Breast epithelium (tissue), 4 donors: ENCODE data around the gene PPM1A. TPM values are rescaled to one million over a fixed set of nuclear protein-coding genes. Genes with fewer than 3 reads are reported as not detected.

Experiments
- DNase-seq, 2 donors: peaks; one replicate each; pipeline ENCODE4 v3.0.0-alpha.2; 2019; ENCODE audit warnings: low spot score in 2 of 2
- H3K27ac ChIP-seq, 2 donors: fragments of 200-600 bp; sonication (generic) in 1 of 2; one replicate each; pipeline ENCODE4 v1.5.1; 2016 to 2019; ENCODE audit warnings: mild to moderate bottlenecking in 1 of 2
- H3K27me3 ChIP-seq, 2 donors: fragments of 200-600 bp; sonication (generic) in 1 of 2; one replicate each; pipeline versions ENCODE4 v1.5.1 to v1.6.0; 2017 to 2019; ENCODE audit warnings: control low read depth in 1 of 2, mild to moderate bottlenecking in 1 of 2
- H3K36me3 ChIP-seq: fragments of 200-600 bp; one replicate; pipeline ENCODE4 v1.5.1; 2019
- H3K4me1 ChIP-seq, 2 donors: fragments of 200-600 bp; sonication (generic); one replicate each; pipeline ENCODE4 v1.5.1; 2016 to 2019; ENCODE audit warnings: control low read depth in 1 of 2
- H3K4me3 ChIP-seq, 3 donors: fragments of 200-600 bp; sonication (generic); 1 replicate in 2 of 3; 2 replicates in 1 of 3; pipeline ENCODE4 v1.5.1; 2016 to 2019; ENCODE audit warnings: mild to moderate bottlenecking in 3 of 3, moderate library complexity in 2 of 3
- H3K9me3 ChIP-seq, 2 donors: fragments of 200-600 bp; sonication (generic) in 1 of 2; one replicate each; pipeline ENCODE4 v1.5.1; 2016 to 2019; ENCODE audit warnings: control low read depth in 1 of 2
- POLR2A ChIP-seq: fragments of 450-650 bp; IDR thresholded peaks from one replicate; pipeline ENCODE4 v1.6.1; 2016; ENCODE audit warnings: antibody characterized with exemption, mild to moderate bottlenecking, moderate library complexity
- POLR2AphosphoS5 ChIP-seq, 3 donors: sonication (generic); formaldehyde crosslinking; IDR thresholded peaks; one replicate each; pipeline ENCODE4 v1.6.1; 2017; ENCODE audit warnings: antibody characterized with exemption in 3 of 3
- intact Hi-C: fragments of 100-400 bp; cut with DNase I; formaldehyde crosslinking; loops from one replicate; pipeline ENCODE4 v1.15.1; 2023; ENCODE audit warnings: low total_unique reads
- total RNA-seq, 3 donors: library from RNA; depleted of rRNA; stranded (reverse); fragments of >200 nt; gene quantifications; one replicate each; pipeline ENCODE4 v1.1.0, GENCODE V29; 2016
- TF ChIP-seq, protein P1 (sequence below), 3 donors: fragments of 450-650 bp; IDR thresholded peaks; one replicate each; pipeline ENCODE4 v1.5.1; 2016 to 2017; ENCODE audit warnings: antibody characterized with exemption in 3 of 3, mild to moderate bottlenecking in 3 of 3, moderate library complexity in 3 of 3

The PPM1A gene
- total RNA-seq, 3 donors from 2014 or later, result 39.3 to 53.8 (median 49.9) TPM

DNA sequence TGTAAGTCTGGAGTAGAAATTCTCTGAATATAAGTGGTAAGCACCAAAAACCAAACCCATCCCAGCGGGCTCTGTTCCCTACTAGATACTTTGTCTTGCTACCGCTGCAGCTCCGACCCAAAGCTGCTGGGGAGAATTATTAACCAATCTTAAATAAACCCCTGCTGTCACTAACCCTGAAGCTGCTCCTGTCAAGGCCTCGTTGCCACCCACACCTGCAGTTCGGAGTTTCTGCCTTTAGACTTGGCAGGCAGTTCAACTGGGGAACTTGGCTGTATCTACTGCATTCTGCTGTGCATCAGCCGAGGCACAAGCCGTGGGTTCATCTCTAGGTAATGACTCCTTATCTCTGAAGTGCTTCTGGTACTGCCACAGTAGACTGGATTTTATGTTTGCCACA is 55.5 kb downstream of the PPM1A start:
- H3K4me1 ChIP-seq, result no peaks in the 10 kb centered on the region
- H3K4me3 ChIP-seq, result no peak overlapping the region
- no peaks in the 10 kb centered on the region for H3K9me3 ChIP-seq
- no peaks in the 10 kb centered on the region for H3K27me3 ChIP-seq
- DNase-seq, result no peak
- no peaks in the 10 kb centered on the region for H3K36me3 ChIP-seq
- H3K27ac ChIP-seq, result no peak overlapping the region
- intact Hi-C loops, result no loop called here
- TF ChIP-seq, protein P1, sequence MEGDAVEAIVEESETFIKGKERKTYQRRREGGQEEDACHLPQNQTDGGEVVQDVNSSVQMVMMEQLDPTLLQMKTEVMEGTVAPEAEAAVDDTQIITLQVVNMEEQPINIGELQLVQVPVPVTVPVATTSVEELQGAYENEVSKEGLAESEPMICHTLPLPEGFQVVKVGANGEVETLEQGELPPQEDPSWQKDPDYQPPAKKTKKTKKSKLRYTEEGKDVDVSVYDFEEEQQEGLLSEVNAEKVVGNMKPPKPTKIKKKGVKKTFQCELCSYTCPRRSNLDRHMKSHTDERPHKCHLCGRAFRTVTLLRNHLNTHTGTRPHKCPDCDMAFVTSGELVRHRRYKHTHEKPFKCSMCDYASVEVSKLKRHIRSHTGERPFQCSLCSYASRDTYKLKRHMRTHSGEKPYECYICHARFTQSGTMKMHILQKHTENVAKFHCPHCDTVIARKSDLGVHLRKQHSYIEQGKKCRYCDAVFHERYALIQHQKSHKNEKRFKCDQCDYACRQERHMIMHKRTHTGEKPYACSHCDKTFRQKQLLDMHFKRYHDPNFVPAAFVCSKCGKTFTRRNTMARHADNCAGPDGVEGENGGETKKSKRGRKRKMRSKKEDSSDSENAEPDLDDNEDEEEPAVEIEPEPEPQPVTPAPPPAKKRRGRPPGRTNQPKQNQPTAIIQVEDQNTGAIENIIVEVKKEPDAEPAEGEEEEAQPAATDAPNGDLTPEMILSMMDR (IDR thresholded peaks at IDR 0.05), result no peak

DNA sequence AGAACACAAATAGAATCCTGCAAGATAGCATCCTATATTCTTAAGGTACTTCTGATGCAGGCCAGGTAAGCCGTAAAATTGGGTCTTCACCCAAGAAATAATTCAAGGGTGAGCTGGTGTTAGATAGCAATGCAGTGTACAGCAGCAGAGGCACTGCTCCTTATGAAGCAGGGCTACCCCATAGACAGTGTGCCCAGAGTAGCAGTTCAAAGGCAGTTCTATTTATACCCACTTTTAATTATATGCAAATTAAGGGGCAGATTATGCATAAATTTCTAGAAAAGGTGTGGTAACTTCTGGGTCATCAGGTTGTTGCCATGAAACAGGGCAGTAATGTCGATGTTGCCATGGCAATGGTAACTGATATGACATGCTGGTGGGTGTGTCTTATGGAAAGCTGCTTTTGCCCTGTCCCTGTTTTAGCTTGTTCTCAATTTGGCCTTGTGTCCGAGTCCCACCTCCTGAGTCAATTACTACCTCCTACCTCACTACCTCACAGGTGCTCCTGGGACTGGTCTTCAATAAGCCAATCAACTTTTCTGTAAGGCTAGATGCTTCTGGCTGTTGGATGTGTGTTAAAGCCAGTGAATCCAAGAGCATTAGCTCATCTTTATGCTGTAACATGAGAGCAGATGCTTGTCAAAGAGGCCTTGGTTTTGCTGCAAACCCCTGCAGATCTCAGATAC is 61.0 kb downstream of the PPM1A start:
- Histone ChIP-seq H3K27me3 (no peaks in the 10 kb centered on the region), H3K27ac (no peak overlapping the region), H3K4me1 (no peaks in the 10 kb centered on the region), H3K9me3 (no peaks in the 10 kb centered on the region), H3K4me3 (no peak overlapping the region), H3K36me3 (no peaks in the 10 kb centered on the region)
- DNase-seq, result no peak
- intact Hi-C loops, result no loop called here
- TF ChIP-seq, protein P1 (IDR thresholded peaks at IDR 0.05), result no peak
- TF ChIP-seq POLR2A (no peak), POLR2AphosphoS5 (IDR thresholded peaks at IDR 0.05) (no peak)

- Histone ChIP-seq H3K27ac (no peak overlapping the region), H3K27me3 (no peaks in the 10 kb centered on the region), H3K36me3 (no peaks in the 10 kb centered on the region), H3K4me1 (no peaks in the 10 kb centered on the region), H3K4me3 (no peak overlapping the region), H3K9me3 (no peaks in the 10 kb centered on the region)
- TF ChIP-seq, protein P1 (IDR thresholded peaks at IDR 0.05), result no peak
- intact Hi-C loops, result no loop called here
- DNase-seq, result no peak
Measured at GRCh38 chr14:60311417-60311816, 62.4 kb downstream of the PPM1A start.

DNA sequence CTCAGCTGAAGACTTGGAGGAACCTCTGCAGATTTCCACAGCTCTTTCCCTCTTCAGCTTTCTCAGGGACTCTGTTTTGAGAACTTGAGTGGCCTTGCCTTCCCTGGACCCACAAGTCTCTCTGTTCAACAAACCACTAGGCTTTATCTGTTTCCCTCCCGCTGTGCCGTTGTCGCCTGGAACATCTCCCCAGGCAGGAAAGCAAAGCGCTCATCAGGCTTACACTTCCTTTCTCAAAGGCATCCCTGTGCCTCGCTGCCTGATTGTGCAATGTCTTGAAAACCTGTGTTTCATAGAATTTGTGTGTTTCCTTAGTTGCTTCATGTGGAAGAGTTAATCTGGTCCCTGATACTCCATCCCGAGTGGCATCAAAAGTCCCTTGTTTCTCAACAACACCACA is 64.1 kb downstream of the PPM1A start:
- no peaks in the 10 kb centered on the region for H3K36me3 ChIP-seq
- H3K4me3 ChIP-seq, result no peak overlapping the region
- no peak overlapping the region for H3K27ac ChIP-seq
- TF ChIP-seq POLR2A (no peak), POLR2AphosphoS5 (IDR thresholded peaks at IDR 0.05) (no peak)
- TF ChIP-seq, protein P1 (IDR thresholded peaks at IDR 0.05), result no peak
- no peaks in the 10 kb centered on the region for H3K4me1 ChIP-seq
- DNase-seq, result no peak
- no peaks in the 10 kb centered on the region for H3K27me3 ChIP-seq
- intact Hi-C loops, result no loop called here
- no peaks in the 10 kb centered on the region for H3K9me3 ChIP-seq

DNA sequence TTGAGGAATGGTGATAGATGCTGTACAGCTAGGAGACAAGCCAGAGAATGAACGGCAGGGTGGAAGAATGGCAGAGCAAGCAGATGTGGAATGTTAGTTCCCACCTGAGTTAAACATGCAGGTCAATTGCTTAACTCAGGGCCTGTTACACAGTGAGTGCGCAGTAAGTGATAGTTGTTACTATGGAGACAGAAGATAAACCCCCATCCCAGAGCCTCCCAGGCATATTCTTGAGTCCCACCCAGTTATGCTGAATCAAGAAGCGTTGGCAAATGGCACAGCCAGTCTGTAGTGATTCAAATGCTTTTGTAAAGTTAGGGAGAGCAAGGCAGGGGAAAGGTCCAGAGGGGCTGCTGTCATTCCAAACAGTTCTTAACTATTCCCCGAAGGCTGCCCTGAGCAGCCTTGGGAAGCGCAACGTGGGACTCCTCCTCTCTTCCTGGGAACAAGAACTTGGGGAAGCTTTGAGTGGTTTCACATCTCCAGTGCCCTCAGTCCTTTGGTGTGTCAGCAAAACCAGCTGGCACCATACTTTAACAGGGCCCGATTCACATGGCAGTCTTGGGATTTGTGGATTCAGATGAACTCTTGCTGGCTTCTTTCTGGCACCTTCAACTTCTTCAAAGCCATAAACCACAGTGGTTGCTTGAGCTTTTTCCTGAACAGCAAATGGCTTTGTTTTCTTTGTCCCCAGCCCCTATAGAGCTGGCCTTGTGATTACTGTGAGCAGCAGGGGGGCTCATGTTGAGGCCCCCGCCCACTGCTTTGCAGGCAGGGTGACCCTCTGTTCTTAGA is 66.4 kb downstream of the PPM1A start:
- Histone ChIP-seq H3K36me3 (no peaks in the 10 kb centered on the region), H3K4me1 (no peaks in the 10 kb centered on the region), H3K27me3 (no peaks in the 10 kb centered on the region), H3K27ac (no peak overlapping the region), H3K9me3 (no peaks in the 10 kb centered on the region), H3K4me3 (no peak overlapping the region)
- no peak for DNase-seq
- TF ChIP-seq, protein P1 (IDR thresholded peaks at IDR 0.05), result no peak
- TF ChIP-seq POLR2A, result no peak
- TF ChIP-seq POLR2AphosphoS5 (IDR thresholded peaks at IDR 0.05), result no peak
- intact Hi-C loops, result loop anchor here (5.0 kb wide), 1 partner anchor 197 kb away; no protein-coding TSS in a partner anchor
